ENCODE measurements around the gene RPP30. TPM values are rescaled to one million over a fixed set of nuclear protein-coding genes. Genes with fewer than 3 reads are reported as not detected.

RPP30 gene
- total RNA-seq, 1 experiment from 2014 or later = 56.8 TPM

GRCh38 chr10:90906596-90906995 is 34.8 kb downstream of the RPP30 start:
- ATAC-seq (no peak), DNase-seq (ENCODE audit: low read depth, low spot score) (no peak)
- Histone ChIP-seq H4K20me1 (ENCODE audit: insufficient read depth) (no peaks in the 10 kb centered on the region), H3K27me3 (ENCODE audit: insufficient read depth, low read length) (no peaks in the 10 kb centered on the region), H3K4me1 (ENCODE audit: control insufficient read depth in 1 of 2, insufficient read depth in 2 of 2, low read length in 2 of 2) (no peaks in the 10 kb centered on the region), H3K9ac (ENCODE audit: low read length) (no peak overlapping the region), H2AFZ (ENCODE audit: low read depth, low read length, poor library complexity, severe bottlenecking) (no peak overlapping the region), H3K79me2 (ENCODE audit: insufficient read depth, low read length) (no peaks in the 10 kb centered on the region), H3K36me3 (ENCODE audit: control insufficient read depth in 1 of 2, insufficient read depth in 2 of 2, low read length in 2 of 2) (no peaks in the 10 kb centered on the region), H3K9me2 (ENCODE audit: insufficient read depth) (no peaks in the 10 kb centered on the region), H3K9me3 (ENCODE audit: control insufficient read depth in 1 of 2, insufficient read depth in 1 of 2, low read depth in 1 of 2, low read length in 2 of 2) (no peaks in the 10 kb centered on the region), H3K4me3 (replicated peaks in 1 of 2; ENCODE audit: low read depth in 1 of 2, low read length in 2 of 2) (no peak overlapping the region), H3K4me2 (ENCODE audit: low read length) (no peak overlapping the region), H3K27ac (ENCODE audit: low read depth, low read length) (no peak overlapping the region)
- intact Hi-C loops (cut with micrococcal nuclease) = no loop called here
- RAD21 ChIA-PET (ENCODE audit: low non-redundant PET in 1 of 2, low total read pairs in 2 of 2, uncharacterized antibody in 2 of 2, unreplicated experiment in 2 of 2) = no interaction called here
- CTCF ChIA-PET = no interaction called here
- POLR2A ChIA-PET = no interaction called here
- no TSS peak for BruUV-seq (replicated peaks)
- no peak for TF ChIP-seq CEBPB (IDR thresholded peaks at IDR 0.05; ENCODE audit: low read depth)
- no peak for TF ChIP-seq TCF7L2 (IDR thresholded peaks at IDR 0.05; ENCODE audit: borderline replicate concordance, extremely low read depth, insufficient read depth, insufficient read length)
- no peak for TF ChIP-seq ELF1 (IDR thresholded peaks at IDR 0.05; ENCODE audit: borderline replicate concordance, low read depth)
- TF ChIP-seq ZBTB33 (IDR thresholded peaks at IDR 0.05; ENCODE audit: extremely low read depth, insufficient replicate concordance, low read length) = no peak
- TF ChIP-seq SIN3A (IDR thresholded peaks at IDR 0.05; ENCODE audit: low read depth) = no peak
- no peak for TF ChIP-seq FOSL1 (IDR thresholded peaks at IDR 0.05; ENCODE audit: low read depth)

All from HCT116 (cell line).